Mammary epithelial cell (primary cell): ENCODE results near the gene ABCC4.

ENCODE experiments used
- CTCF ChIP-seq, 2 donors: IDR thresholded peaks in 1 of 2; conservative IDR thresholded peaks in 1 of 2; 2 replicates each; pipeline ENCODE4 v1.5.1; 2011 to 2012; ENCODE audit warnings: inconsistent platforms in 2 of 2, low read length in 2 of 2, mild to moderate bottlenecking in 2 of 2, control low read depth in 1 of 2, low read depth in 1 of 2; ENCODE audit not compliant: insufficient read depth in 1 of 2; ENCODE audit errors: extremely low read depth in 1 of 2
- EZH2 ChIP-seq: IDR thresholded peaks from 2 replicates; pipeline ENCODE4 v1.6.1; 2012; ENCODE audit warnings: low read length, inconsistent platforms, borderline replicate concordance

GRCh38 chr13:95231393-95231792 lies 69.9 kb downstream of the ABCC4 start:
- TF ChIP-seq CTCF (conservative IDR thresholded peaks at IDR 0.05 in 1 of 2, IDR thresholded peaks at IDR 0.05 in 1 of 2; ENCODE audit: extremely low read depth in 1 of 2, insufficient read depth in 1 of 2, low read depth in 1 of 2, low read length in 2 of 2) (no peak), EZH2 (no peak)
